ENCODE measurements around the gene LMX1A. TPM values are rescaled to one million over a fixed set of nuclear protein-coding genes. Genes with fewer than 3 reads are reported as not detected.

Gene LMX1A
- total RNA-seq, 4 donors from 2014 or later = 1.1 to 2.5 (median 1.8) TPM

DNA sequence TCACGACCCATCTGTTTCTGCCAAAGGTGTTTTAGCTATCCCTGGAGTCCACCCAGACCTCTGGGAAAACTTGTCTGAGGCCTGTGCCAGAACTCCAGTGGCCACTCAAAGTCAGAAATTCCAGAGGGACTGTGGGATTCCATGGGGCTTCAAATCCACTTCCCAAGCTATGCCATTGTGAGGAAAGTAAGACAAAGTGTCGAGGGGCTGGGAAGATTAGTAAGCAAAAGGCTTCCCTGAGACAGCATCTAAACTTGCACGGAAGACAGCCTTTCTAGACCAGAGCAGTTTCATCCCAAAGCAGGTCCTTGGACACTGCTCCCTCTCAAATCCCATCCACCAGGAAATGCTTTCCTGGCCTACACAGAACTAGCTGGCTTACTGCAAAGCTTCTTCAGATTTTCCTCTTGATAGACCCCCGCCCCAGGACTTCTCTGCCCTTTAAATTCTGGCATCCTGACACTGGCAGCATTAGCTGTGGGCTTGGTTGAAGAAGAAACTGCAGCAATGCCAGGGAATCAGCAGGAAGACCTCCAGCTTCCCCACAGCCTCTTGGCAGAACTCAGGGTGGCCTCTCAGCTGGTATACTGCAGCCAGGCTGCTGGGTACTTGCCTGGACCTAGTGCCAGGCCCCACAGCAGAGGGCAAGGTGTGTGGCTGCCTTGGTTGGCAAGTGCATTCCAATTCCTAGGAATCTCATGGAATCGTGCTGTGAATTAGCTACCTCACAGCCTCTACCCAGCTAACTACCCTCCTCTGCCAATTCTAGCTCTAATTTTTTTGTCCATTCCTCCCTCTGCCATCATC, 27.3 kb upstream of the LMX1A start:
- Histone ChIP-seq H3K4me1 (no peaks in the 10 kb centered on the region), H3K4me3 (no peak overlapping the region), H3K9me3 (no peaks in the 10 kb centered on the region), H3K27ac (no peak overlapping the region), H3K36me3 (no peaks in the 10 kb centered on the region), H3K27me3 (no peaks in the 10 kb centered on the region)
- TF ChIP-seq, protein P1, sequence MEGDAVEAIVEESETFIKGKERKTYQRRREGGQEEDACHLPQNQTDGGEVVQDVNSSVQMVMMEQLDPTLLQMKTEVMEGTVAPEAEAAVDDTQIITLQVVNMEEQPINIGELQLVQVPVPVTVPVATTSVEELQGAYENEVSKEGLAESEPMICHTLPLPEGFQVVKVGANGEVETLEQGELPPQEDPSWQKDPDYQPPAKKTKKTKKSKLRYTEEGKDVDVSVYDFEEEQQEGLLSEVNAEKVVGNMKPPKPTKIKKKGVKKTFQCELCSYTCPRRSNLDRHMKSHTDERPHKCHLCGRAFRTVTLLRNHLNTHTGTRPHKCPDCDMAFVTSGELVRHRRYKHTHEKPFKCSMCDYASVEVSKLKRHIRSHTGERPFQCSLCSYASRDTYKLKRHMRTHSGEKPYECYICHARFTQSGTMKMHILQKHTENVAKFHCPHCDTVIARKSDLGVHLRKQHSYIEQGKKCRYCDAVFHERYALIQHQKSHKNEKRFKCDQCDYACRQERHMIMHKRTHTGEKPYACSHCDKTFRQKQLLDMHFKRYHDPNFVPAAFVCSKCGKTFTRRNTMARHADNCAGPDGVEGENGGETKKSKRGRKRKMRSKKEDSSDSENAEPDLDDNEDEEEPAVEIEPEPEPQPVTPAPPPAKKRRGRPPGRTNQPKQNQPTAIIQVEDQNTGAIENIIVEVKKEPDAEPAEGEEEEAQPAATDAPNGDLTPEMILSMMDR (IDR thresholded peaks at IDR 0.05) = no peak
- no peak for TF ChIP-seq POLR2A (IDR thresholded peaks at IDR 0.05)
- no peak for DNase-seq

DNA sequence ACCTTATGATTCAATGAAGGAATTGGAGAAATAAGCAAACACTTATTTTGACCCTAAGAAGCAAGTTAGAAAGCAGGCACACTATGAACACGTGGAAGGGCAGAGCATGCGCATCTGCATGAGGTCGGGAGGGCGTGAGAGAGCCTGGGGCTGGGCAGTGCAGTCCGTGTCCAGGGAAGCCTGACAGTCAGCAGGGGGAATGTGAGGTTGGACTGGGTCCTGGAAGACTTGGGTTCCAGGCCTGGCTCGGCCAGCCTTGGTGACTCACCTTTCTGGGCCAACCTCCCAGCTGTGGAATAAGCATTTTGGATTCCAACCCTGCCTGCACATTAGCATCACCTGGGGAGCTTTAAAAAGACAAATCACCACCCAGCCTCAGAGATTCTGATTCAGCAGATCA, 26.6 kb upstream of the LMX1A start:
- Histone ChIP-seq H3K9me3 (no peaks in the 10 kb centered on the region), H3K4me1 (no peaks in the 10 kb centered on the region), H3K27me3 (no peaks in the 10 kb centered on the region), H3K27ac (no peak overlapping the region), H3K4me3 (no peak overlapping the region), H3K36me3 (no peaks in the 10 kb centered on the region)
- TF ChIP-seq POLR2A (IDR thresholded peaks at IDR 0.05) = no peak
- TF ChIP-seq, protein P1 (IDR thresholded peaks at IDR 0.05) = no peak
- no peak for DNase-seq

DNA sequence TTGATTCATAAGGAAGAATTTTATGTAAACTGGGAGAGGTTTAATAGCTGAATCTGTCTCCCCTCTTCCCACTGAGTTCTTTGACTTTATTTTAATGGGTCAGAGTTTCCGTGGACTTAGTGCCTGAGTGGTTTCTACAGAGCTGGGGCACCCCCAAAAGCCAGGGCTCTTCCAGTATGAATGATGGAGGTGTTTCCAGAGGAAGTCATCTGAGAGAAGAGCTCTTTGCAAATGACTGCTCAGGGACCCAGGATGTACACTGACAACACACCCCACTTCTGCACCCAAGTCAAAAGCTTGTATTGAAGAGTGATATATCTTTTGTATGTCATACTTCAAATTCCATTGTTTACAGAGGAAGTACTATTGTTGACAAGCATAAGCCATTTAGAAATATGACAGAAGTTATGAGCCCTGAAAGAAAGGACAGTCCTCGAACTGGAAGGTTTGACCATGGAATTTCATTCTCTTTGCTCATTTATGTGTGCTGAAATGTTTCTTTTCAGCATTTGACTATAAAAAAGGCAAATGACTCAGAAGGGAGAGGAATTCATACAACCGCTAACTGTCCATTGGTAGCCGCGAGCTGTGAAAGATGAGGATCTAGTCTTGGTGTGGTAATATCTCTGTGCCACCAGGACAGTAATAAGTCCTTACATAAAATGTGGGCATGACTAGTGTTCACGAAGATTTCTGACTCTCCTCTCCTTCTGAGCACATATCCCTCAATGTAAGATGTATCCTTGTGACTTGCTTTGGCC, 25.4 kb upstream of the LMX1A start:
- H3K4me3 ChIP-seq = no peak overlapping the region
- H3K4me1 ChIP-seq = peaks cover 0 to 2% (median 0%) of the 10 kb centered on the region in 4 donors
- H3K9me3 ChIP-seq = no peaks in the 10 kb centered on the region
- TF ChIP-seq POLR2A (IDR thresholded peaks at IDR 0.05) = no peak
- TF ChIP-seq, protein P1 (IDR thresholded peaks at IDR 0.05) = no peak
- no peak overlapping the region for H3K27ac ChIP-seq
- DNase-seq = no peak
- H3K36me3 ChIP-seq = no peaks in the 10 kb centered on the region
- H3K27me3 ChIP-seq = no peaks in the 10 kb centered on the region

DNA sequence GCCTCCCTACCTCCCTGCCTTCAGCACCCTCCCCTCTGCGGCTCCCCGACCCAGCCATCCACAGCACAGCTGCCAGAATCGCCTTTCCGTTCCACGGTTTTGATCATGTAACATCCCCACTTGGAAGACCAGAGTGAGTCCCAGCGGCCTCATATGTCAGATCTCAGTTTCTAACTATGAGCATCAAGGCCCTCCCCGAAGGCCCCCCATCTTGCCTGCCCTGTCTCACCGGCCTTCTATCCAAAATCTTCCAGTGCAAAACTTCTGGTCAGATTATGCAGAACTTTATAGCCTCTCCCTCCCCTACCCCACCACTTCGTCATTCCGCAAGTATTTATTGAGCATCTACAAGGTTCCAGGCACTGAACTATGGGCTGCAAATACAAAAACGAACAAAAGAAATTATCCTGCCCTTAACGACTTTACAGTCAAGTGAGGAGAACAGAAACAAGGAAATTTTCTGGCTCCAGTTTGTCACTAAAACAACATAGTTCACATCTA, 20.3 kb upstream of the LMX1A start:
- Histone ChIP-seq H3K4me3 (peak overlapping the region in 2 of 4 donors; percentile 41 to 51), H3K36me3 (no peaks in the 10 kb centered on the region), H3K9me3 (no peaks in the 10 kb centered on the region), H3K4me1 (peaks cover 0 to 22% (median 0%) of the 10 kb centered on the region in 4 donors), H3K27me3 (no peaks in the 10 kb centered on the region), H3K27ac (peak overlapping the region in 2 of 4 donors; percentile 70 to 80)
- DNase-seq = no peak
- TF ChIP-seq, protein P1 (IDR thresholded peaks at IDR 0.05) = no peak
- no peak for TF ChIP-seq POLR2A (IDR thresholded peaks at IDR 0.05)

DNA sequence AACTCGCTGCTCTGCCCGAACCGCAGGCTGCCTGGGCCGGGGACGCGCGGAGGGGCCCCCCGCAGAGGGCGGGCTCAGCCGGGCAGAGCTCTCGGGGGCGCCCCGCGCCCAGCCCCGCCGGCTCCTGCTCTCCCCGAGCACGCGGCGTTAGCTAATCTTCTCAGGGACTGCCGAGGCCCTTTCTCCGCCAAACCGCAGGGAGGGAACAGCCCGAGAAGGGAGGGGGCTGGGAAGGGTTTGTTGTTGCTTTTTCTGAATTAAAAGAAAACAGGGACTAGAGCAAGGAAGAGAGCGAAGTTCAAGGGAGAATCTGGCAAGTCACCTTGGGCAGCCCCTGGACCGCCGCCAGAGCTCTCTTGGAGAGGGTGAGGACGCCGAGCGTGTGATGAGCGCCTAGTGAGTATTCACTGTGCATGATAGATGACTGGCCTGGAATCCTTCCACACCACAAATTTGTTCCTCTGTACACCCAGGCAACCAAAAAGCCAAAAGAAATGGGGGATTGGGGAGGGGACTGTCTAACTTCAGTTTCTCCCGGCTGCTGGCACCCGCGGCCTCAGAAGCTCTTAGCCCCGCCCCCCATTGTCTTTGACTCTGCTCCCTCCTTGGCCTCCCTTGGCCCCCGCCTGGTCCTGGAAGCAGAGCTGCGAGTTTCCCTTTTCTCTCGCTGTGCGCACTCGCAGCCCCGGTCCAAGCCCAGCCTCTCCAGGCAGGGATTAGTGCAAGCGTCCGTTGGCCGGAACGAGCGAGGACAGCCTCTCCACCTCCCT, 19.7 kb upstream of the LMX1A start:
- peak; percentile 23 to 74 (median 72) for DNase-seq
- Histone ChIP-seq H3K4me3 (peak overlapping the region; percentile 7 to 51 (median 30)), H3K27ac (peak overlapping the region; percentile 52 to 80 (median 63)), H3K9me3 (no peaks in the 10 kb centered on the region), H3K27me3 (no peaks in the 10 kb centered on the region), H3K4me1 (peaks cover 0 to 22% (median 0%) of the 10 kb centered on the region in 4 donors), H3K36me3 (no peaks in the 10 kb centered on the region)
- TF ChIP-seq POLR2A (IDR thresholded peaks at IDR 0.05) = no peak
- TF ChIP-seq, protein P1 (IDR thresholded peaks at IDR 0.05) = no peak

Measured in Peyer's patch (tissue), 4 donors.